H1 (cell line): ENCODE results near the gene SRPX. TPM values are rescaled to one million over a fixed set of nuclear protein-coding genes. Genes with fewer than 3 reads are reported as not detected.

Experiments
- NRF1 ChIP-seq: IDR thresholded peaks from 2 replicates; pipeline ENCODE4 v1.6.1; 2011; ENCODE audit warnings: mild to moderate bottlenecking, low read depth, low read length, improper control_type of control experiment
- PHF8 ChIP-seq: fragments of 200-600 bp; sonication (generic); conservative IDR thresholded peaks from 2 replicates; pipeline ENCODE4 v1.7.1; 2012; ENCODE audit warnings: low read depth, mild to moderate bottlenecking, inconsistent platforms, low read length, moderate library complexity
- RAD21 ChIP-seq, 2 experiments: IDR thresholded peaks in 1 of 2; conservative IDR thresholded peaks in 1 of 2; 2 replicates each; pipeline ENCODE4 v1.6.1; 2011; ENCODE audit warnings: low read depth in 2 of 2, low read length in 2 of 2, improper control_type of control experiment in 1 of 2, inconsistent platforms in 1 of 2, mild to moderate bottlenecking in 1 of 2, moderate library complexity in 1 of 2
- RBBP5 ChIP-seq: IDR thresholded peaks from 2 replicates; pipeline ENCODE4 v1.7.1; 2012; ENCODE audit warnings: low read depth, mild to moderate bottlenecking, inconsistent platforms, low read length, moderate library complexity, borderline replicate concordance
- SP2 ChIP-seq: IDR thresholded peaks from 2 replicates; pipeline ENCODE4 v1.6.1; 2012; ENCODE audit warnings: mild to moderate bottlenecking, low read length, inconsistent platforms
- SP4 ChIP-seq: IDR thresholded peaks from 2 replicates; pipeline ENCODE4 v1.6.1; 2012; ENCODE audit warnings: low read length, inconsistent platforms
- TAF1 ChIP-seq: IDR thresholded peaks from 2 replicates; pipeline ENCODE4 v1.6.1; 2011; ENCODE audit warnings: mild to moderate bottlenecking, low read depth, low read length
- polyA plus RNA-seq, 7 experiments: library from polyadenylated mRNA; depleted of rRNA in 3 of 7; stranded (reverse) in 5 of 7; unstranded in 2 of 7; fragments of >200 nt in 5 of 7; fragments of 200-250 nt in 2 of 7; gene quantifications; 1 replicate in 5 of 7; 2 replicates in 1 of 7; 4 replicates in 1 of 7; pipeline versions ENCODE4 v1.2.1 to v1.2.3, GENCODE V29; 2011 to 2013; ENCODE audit warnings: missing spikeins in 2 of 7, mixed read lengths in 2 of 7
- total RNA-seq: library from RNA; stranded (reverse); fragmentation: NEBNext Ultra II Directional; extraction: Animal tissue kit (Norgen Biotek cat#: 25700); gene quantifications from 2 replicates; pipeline ENCODE4 v1.2.1, GENCODE V29; 2021

Gene SRPX
- total and polyA plus RNA-seq, 2 of the 8 experiments (the other 6 are each of a cell fraction or from before 2014, with no cell fraction given), result 7.6 to 10.4 TPM

DNA sequence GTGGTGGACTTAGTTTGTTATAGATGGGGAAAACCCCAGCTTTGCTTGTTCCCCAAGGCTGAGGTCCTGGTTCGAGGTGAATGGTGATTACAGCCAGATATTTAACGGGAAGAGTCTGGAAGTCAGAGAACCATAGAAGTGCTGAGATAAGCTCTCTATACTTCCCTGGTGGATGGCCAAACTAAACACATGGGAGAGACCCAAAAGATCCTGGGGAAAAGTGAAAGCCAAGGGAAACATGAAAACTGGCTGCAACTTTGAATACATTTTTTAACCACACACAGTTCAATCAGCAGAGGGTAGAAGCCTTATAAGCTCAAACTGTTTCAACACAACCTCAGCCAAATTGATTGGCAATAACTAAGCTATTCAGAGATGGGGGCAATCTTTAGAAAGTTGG, 29.3 kb upstream of the SRPX start (continued):
- TF ChIP-seq SP4 (no peak), RBBP5 (no peak), TAF1 (no peak), RAD21 (IDR thresholded peaks at IDR 0.05 in 1 of 2, conservative IDR thresholded peaks at IDR 0.05 in 1 of 2; ENCODE audit: low read depth in 2 of 2, low read length in 2 of 2) (no peak), SP2 (no peak), PHF8 (no peak), NRF1 (no peak)
